Activated naive CD8-positive, alpha-beta T cell (primary cell): ENCODE data around the gene CLDN4.

Source experiments
- H3K27ac Mint-ChIP-seq: one replicate; pipeline ENCODE4 v1.8.0; 2021; ENCODE audit warnings: mixed read lengths
- H3K27me3 Mint-ChIP-seq: one replicate; pipeline ENCODE4 v1.8.0; 2021; ENCODE audit warnings: mixed read lengths
- H3K36me3 Mint-ChIP-seq: one replicate; pipeline ENCODE4 v1.8.0; 2021; ENCODE audit warnings: mixed read lengths
- H3K4me1 Mint-ChIP-seq: one replicate; pipeline ENCODE4 v1.8.0; 2021; ENCODE audit warnings: low read depth, mixed read lengths
- H3K4me3 Mint-ChIP-seq: one replicate; pipeline ENCODE4 v1.8.0; 2021; ENCODE audit warnings: mild to moderate bottlenecking, mixed read lengths
- H3K9me3 Mint-ChIP-seq: one replicate; pipeline ENCODE4 v1.8.0; 2021; ENCODE audit warnings: low read depth, mixed read lengths

Gene CLDN4

GRCh38 chr7:73870041-73870492 lies 39.3 kb downstream of the CLDN4 start:
- H3K27me3 Mint-ChIP-seq = no peaks in the 10 kb centered on the region
- no peaks in the 10 kb centered on the region for H3K36me3 Mint-ChIP-seq
- H3K27ac Mint-ChIP-seq = no peak overlapping the region
- no peak overlapping the region for H3K4me3 Mint-ChIP-seq
- no peaks in the 10 kb centered on the region for H3K9me3 Mint-ChIP-seq
- H3K4me1 Mint-ChIP-seq = no peaks in the 10 kb centered on the region

GRCh38 chr7:73871163-73872011 lies 40.6 kb downstream of the CLDN4 start:
- Mint-ChIP-seq H3K36me3 (no peaks in the 10 kb centered on the region), H3K27me3 (no peaks in the 10 kb centered on the region), H3K27ac (no peak overlapping the region), H3K9me3 (no peaks in the 10 kb centered on the region), H3K4me1 (no peaks in the 10 kb centered on the region), H3K4me3 (no peak overlapping the region)

- Mint-ChIP-seq H3K4me1 (no peaks in the 10 kb centered on the region), H3K27ac (no peak overlapping the region), H3K27me3 (no peaks in the 10 kb centered on the region), H3K9me3 (no peaks in the 10 kb centered on the region), H3K36me3 (no peaks in the 10 kb centered on the region), H3K4me3 (no peak overlapping the region)
These were observed 41.5 kb downstream of the CLDN4 start for GRCh38 chr7:73872056-73872908.

GRCh38 chr7:73876361-73876760 lies 45.6 kb downstream of the CLDN4 start:
- no peaks in the 10 kb centered on the region for H3K4me1 Mint-ChIP-seq
- no peaks in the 10 kb centered on the region for H3K36me3 Mint-ChIP-seq
- H3K4me3 Mint-ChIP-seq = no peak overlapping the region
- H3K27me3 Mint-ChIP-seq = peaks cover 2% of the 10 kb centered on the region
- no peaks in the 10 kb centered on the region for H3K9me3 Mint-ChIP-seq
- no peak overlapping the region for H3K27ac Mint-ChIP-seq

GRCh38 chr7:73876973-73877372 lies 46.2 kb downstream of the CLDN4 start:
- Mint-ChIP-seq H3K36me3 (no peaks in the 10 kb centered on the region), H3K27ac (no peak overlapping the region), H3K4me3 (no peak overlapping the region), H3K9me3 (no peaks in the 10 kb centered on the region), H3K27me3 (peaks cover 2% of the 10 kb centered on the region), H3K4me1 (no peaks in the 10 kb centered on the region)

- H3K4me3 Mint-ChIP-seq = no peak overlapping the region
- no peaks in the 10 kb centered on the region for H3K36me3 Mint-ChIP-seq
- H3K9me3 Mint-ChIP-seq = no peaks in the 10 kb centered on the region
- peaks cover 2% of the 10 kb centered on the region for H3K27me3 Mint-ChIP-seq
- H3K4me1 Mint-ChIP-seq = no peaks in the 10 kb centered on the region
- H3K27ac Mint-ChIP-seq = no peak overlapping the region
These were observed 49.3 kb downstream of the CLDN4 start for GRCh38 chr7:73879977-73880681.

GRCh38 chr7:73880755-73881328 lies 50.0 kb downstream of the CLDN4 start:
- Mint-ChIP-seq H3K27me3 (peaks cover 2% of the 10 kb centered on the region), H3K4me3 (no peak overlapping the region), H3K36me3 (no peaks in the 10 kb centered on the region), H3K4me1 (no peaks in the 10 kb centered on the region), H3K9me3 (no peaks in the 10 kb centered on the region), H3K27ac (no peak overlapping the region)

GRCh38 chr7:73881352-73882046 lies 50.7 kb downstream of the CLDN4 start:
- H3K27ac Mint-ChIP-seq = no peak overlapping the region
- H3K27me3 Mint-ChIP-seq = peaks cover 2% of the 10 kb centered on the region
- no peaks in the 10 kb centered on the region for H3K4me1 Mint-ChIP-seq

GRCh38 chr7:73882047-73882402 lies 51.2 kb downstream of the CLDN4 start:
- Mint-ChIP-seq H3K27me3 (peaks cover 2% of the 10 kb centered on the region), H3K4me3 (no peak overlapping the region), H3K4me1 (no peaks in the 10 kb centered on the region), H3K36me3 (no peaks in the 10 kb centered on the region), H3K9me3 (no peaks in the 10 kb centered on the region), H3K27ac (no peak overlapping the region)

More at GRCh38 chr7:73881352-73882046, 50.7 kb downstream of the CLDN4 start:
- H3K4me3 Mint-ChIP-seq = no peak overlapping the region
- H3K9me3 Mint-ChIP-seq = no peaks in the 10 kb centered on the region
- H3K36me3 Mint-ChIP-seq = no peaks in the 10 kb centered on the region
